ENCODE data around the gene MAP2K5.

DNA sequence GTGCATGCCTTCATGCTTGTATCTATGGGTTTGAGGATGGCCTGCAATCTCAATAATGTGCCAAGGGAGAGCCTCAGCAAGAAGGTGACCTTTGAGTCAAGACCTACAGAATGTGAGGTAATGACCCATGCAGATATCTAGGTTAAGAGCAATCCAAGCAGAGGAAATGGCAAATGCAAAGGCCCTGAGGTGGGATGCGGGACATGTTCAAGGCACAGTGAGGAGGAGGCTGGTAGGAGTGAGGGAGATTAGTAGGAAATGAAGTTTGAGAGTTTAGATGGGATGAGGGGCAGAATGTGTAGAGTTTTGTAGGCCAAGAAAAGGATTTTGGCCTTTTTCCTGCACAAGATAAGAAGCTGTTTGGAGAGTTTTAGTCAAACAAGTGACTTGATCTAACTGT lies 4.7 kb upstream of the MAP2K5 start:
- TF ChIP-seq CTCF (IDR thresholded peaks at IDR 0.05): no peak
- TF ChIP-seq POLR2A (IDR thresholded peaks at IDR 0.05): no peak
